GM23338 (cell line): ENCODE data around the gene BATF2. TPM values are rescaled to one million over a fixed set of nuclear protein-coding genes. Genes with fewer than 3 reads are reported as not detected.

Experiments used
- ATAC-seq: fragments of 200-7000 bp; cut with Tn5 transposase; 3 replicates; pipeline ENCODE4 v1.9.1; 2020
- DNase-seq: peaks from one replicate; pipeline ENCODE4 v3.0.0-alpha.2; 2015; ENCODE audit warnings: low spot score
- H2AFZ ChIP-seq: fragments of 200-600 bp; sonication (generic); 2 replicates; pipeline ENCODE4 v1.8.0; 2016; ENCODE audit warnings: antibody characterized with exemption, mild to moderate bottlenecking, moderate library complexity
- H3F3A ChIP-seq: fragments of 200-600 bp; sonication (generic); replicated peaks from 2 replicates; pipeline ENCODE4 v1.8.0; 2017; ENCODE audit warnings: antibody characterized with exemption, mixed run types, low read depth
- H3K27ac ChIP-seq: fragments of 200-600 bp; sonication (generic); 2 replicates; pipeline ENCODE4 v1.6.1; 2016; ENCODE audit warnings: low read depth
- H3K27me3 ChIP-seq: fragments of 200-600 bp; sonication (generic); 2 replicates; pipeline ENCODE4 v1.8.0; 2016; ENCODE audit warnings: mild to moderate bottlenecking, mixed run types, moderate library complexity; ENCODE audit not compliant: insufficient read depth
- H3K36me3 ChIP-seq: fragments of 200-600 bp; sonication (generic); 2 replicates; pipeline ENCODE4 v1.8.0; 2016; ENCODE audit warnings: mild to moderate bottlenecking; ENCODE audit not compliant: insufficient read depth
- H3K4me1 ChIP-seq: fragments of 200-600 bp; sonication (generic); 2 replicates; pipeline ENCODE4 v1.8.0; 2016; ENCODE audit warnings: mild to moderate bottlenecking, moderate library complexity; ENCODE audit not compliant: insufficient read depth
- H3K4me2 ChIP-seq: fragments of 200-600 bp; sonication (generic); 2 replicates; pipeline ENCODE4 v1.7.1; 2017; ENCODE audit warnings: mixed run types
- H3K4me3 ChIP-seq: fragments of 200-600 bp; sonication (generic); 2 replicates; pipeline ENCODE4 v1.6.1; 2016; ENCODE audit warnings: mixed run types
- H3K79me2 ChIP-seq: fragments of 200-600 bp; sonication (generic); replicated peaks from 2 replicates; pipeline ENCODE4 v1.8.0; 2017; ENCODE audit warnings: mild to moderate bottlenecking; ENCODE audit not compliant: insufficient read depth
- H3K9me2 ChIP-seq: fragments of 200-600 bp; sonication (generic); 2 replicates; pipeline ENCODE4 v1.8.0; 2017; ENCODE audit not compliant: insufficient read depth
- H4K20me1 ChIP-seq: fragments of 200-600 bp; sonication (generic); replicated peaks from 2 replicates; pipeline ENCODE4 v1.8.0; 2017; ENCODE audit warnings: mild to moderate bottlenecking; ENCODE audit not compliant: insufficient read depth
- H3K27ac Mint-ChIP-seq: 2 replicates; pipeline ENCODE4 v1.8.0; 2020; ENCODE audit warnings: inconsistent platforms, mild to moderate bottlenecking, moderate library complexity, mixed read lengths
- H3K27me3 Mint-ChIP-seq: 3 replicates; pipeline ENCODE4 v1.8.0; 2022; ENCODE audit warnings: low read depth, mild to moderate bottlenecking, moderate library complexity, mixed read lengths, inconsistent platforms; ENCODE audit not compliant: insufficient read depth, poor library complexity
- H3K36me3 Mint-ChIP-seq: 3 replicates; pipeline ENCODE4 v1.8.0; 2021; ENCODE audit warnings: low read depth, mild to moderate bottlenecking, inconsistent platforms, moderate library complexity, mixed read lengths
- H3K4me1 Mint-ChIP-seq: 3 replicates; pipeline ENCODE4 v1.8.0; 2020; ENCODE audit warnings: mild to moderate bottlenecking, inconsistent platforms, mixed read lengths
- H3K4me3 Mint-ChIP-seq: 3 replicates; pipeline ENCODE4 v1.8.0; 2021; ENCODE audit warnings: moderate library complexity, mild to moderate bottlenecking, inconsistent platforms, mixed read lengths
- H3K9me3 Mint-ChIP-seq: 3 replicates; pipeline ENCODE4 v1.8.0; 2020; ENCODE audit warnings: moderate library complexity, mild to moderate bottlenecking, inconsistent platforms, mixed read lengths
- CREB1 ChIP-seq: fragments of 250-450 bp; sonication (Bioruptor Pico); IDR thresholded peaks from 2 replicates; pipeline ENCODE4 v1.5.0; 2020; ENCODE audit warnings: low read depth, mild to moderate bottlenecking, moderate library complexity
- EZH2 ChIP-seq: fragments of 200-600 bp; sonication (generic); IDR thresholded peaks from one replicate; pipeline ENCODE4 v1.8.0; 2017; ENCODE audit warnings: antibody characterized with exemption, mild to moderate bottlenecking, low read depth; ENCODE audit not compliant: unreplicated experiment
- EZH2phosphoT487 ChIP-seq: fragments of 200-600 bp; sonication (generic); IDR thresholded peaks from one replicate; pipeline ENCODE4 v1.8.1; 2018; ENCODE audit warnings: antibody characterized with exemption; ENCODE audit not compliant: unreplicated experiment
- JUNB ChIP-seq: IDR thresholded peaks from one replicate; pipeline ENCODE4 v1.6.1; 2016; ENCODE audit warnings: antibody characterized with exemption; ENCODE audit not compliant: unreplicated experiment
- NANOG ChIP-seq: IDR thresholded peaks from 2 replicates; pipeline ENCODE4 v1.6.1; 2016; ENCODE audit warnings: antibody characterized with exemption, borderline replicate concordance
- POLR2AphosphoS5 ChIP-seq: IDR thresholded peaks from 2 replicates; pipeline ENCODE4 v1.6.1; 2016; ENCODE audit warnings: antibody characterized with exemption, low read depth
- STAT1 ChIP-seq: IDR thresholded peaks from one replicate; pipeline ENCODE4 v1.6.1; 2016; ENCODE audit warnings: antibody characterized with exemption; ENCODE audit not compliant: unreplicated experiment
- ZNF331 ChIP-seq: fragments of 250-450 bp; sonication (Bioruptor Pico); IDR thresholded peaks from 2 replicates; pipeline ENCODE4 v1.5.0; 2020; ENCODE audit warnings: low read depth, mild to moderate bottlenecking, moderate library complexity
- polyA plus RNA-seq: library from polyadenylated mRNA; unstranded; fragments of >200 nt; fragmentation: Nextera tagmentation; extraction: Ambion mirVana; gene quantifications from 2 replicates; pipeline ENCODE4 v1.2.1, GENCODE V29; 2016
- total RNA-seq: library from RNA; depleted of rRNA; stranded (reverse); fragments of >200 nt; shearing (Covaris generic); gene quantifications from 2 replicates; pipeline ENCODE4 v1.2.3, GENCODE V29; 2014
- TF ChIP-seq, protein P1 (sequence below): IDR thresholded peaks from 2 replicates; pipeline ENCODE4 v1.6.1; 2016; ENCODE audit warnings: antibody characterized with exemption
- TF ChIP-seq, protein P2 (sequence below), 2 experiments: fragments of 200-600 bp in 1 of 2; sonication (generic) in 1 of 2; conservative IDR thresholded peaks; 2 replicates each; pipeline versions ENCODE4 v1.5.1 to v1.6.1; 2016 to 2017; ENCODE audit warnings: antibody characterized with exemption in 2 of 2, low read depth in 2 of 2, mild to moderate bottlenecking in 2 of 2, moderate library complexity in 1 of 2
- TF ChIP-seq, protein P3 (sequence below): fragments of 250-450 bp; sonication (Bioruptor Pico); IDR thresholded peaks from 2 replicates; pipeline ENCODE4 v1.5.0; 2020; ENCODE audit warnings: mild to moderate bottlenecking, moderate library complexity
- TF ChIP-seq, protein P4 (sequence below): IDR thresholded peaks from one replicate; pipeline ENCODE4 v1.6.1; 2018; ENCODE audit warnings: antibody characterized with exemption; ENCODE audit not compliant: unreplicated experiment

The BATF2 gene
- total and polyA plus RNA-seq, 2 experiments from 2014 or later, result 0.53 to 1.6 TPM

DNA sequence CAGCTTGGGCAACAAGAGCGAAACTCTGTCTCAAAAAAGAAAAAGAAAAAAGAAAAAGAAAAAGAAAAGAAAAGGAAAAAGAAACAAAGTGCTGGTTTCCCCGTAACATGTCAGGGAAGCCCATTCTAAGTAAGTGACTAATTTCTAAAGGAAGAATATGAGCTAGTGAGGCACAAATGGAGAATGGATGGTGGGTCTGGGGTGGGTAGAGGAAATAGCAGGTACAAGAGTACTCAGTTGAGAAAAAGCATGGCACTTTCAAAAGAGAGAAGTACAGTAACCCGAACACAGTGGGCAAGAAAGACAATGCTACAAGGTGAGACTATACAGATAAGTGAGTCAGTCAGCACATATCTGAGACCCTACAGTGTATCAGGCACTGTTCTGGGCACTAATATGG lies 29.4 kb downstream of the BATF2 start (continued):
- TF ChIP-seq CREB1 (CRISPR knock-in tag) (no peak), EZH2 (no peak), EZH2phosphoT487 (no peak), NANOG (no peak), ZNF331 (no peak), STAT1 (no peak), JUNB (no peak)
- TF ChIP-seq, protein P1, sequence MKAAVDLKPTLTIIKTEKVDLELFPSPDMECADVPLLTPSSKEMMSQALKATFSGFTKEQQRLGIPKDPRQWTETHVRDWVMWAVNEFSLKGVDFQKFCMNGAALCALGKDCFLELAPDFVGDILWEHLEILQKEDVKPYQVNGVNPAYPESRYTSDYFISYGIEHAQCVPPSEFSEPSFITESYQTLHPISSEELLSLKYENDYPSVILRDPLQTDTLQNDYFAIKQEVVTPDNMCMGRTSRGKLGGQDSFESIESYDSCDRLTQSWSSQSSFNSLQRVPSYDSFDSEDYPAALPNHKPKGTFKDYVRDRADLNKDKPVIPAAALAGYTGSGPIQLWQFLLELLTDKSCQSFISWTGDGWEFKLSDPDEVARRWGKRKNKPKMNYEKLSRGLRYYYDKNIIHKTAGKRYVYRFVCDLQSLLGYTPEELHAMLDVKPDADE, result no peak

DNA sequence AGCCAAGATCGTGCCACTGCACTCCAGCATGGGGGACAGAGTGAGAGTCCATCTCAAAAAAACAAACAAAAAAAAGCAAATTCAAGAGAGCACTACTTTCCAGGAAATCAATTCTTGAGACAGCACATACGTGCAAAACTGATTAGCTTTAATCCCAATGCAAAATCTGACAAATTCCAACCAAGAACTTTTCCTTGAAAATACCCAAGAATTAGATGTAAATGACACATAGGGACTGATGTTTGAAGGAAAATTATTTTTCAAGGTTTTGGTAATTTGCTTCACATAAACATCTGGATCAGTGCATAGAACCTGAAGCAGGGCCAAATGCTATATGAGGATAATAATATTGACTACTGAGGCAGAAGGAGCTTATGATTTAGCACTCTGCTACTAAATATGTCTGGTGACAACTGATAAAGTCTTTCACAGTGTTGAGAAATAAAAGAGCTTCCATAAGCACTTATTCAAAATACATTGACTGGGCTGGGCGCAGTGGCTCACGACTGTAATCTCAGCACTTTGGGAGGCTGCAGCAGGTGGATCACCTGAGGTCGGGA lies 33.6 kb downstream of the BATF2 start:
- no peak overlapping the region for H3K4me3 Mint-ChIP-seq
- no peak overlapping the region for H3K27ac Mint-ChIP-seq
- Histone ChIP-seq H3K79me2 (no peaks in the 10 kb centered on the region), H3K4me2 (no peak overlapping the region), H2AFZ (no peak overlapping the region), H3K36me3 (no peaks in the 10 kb centered on the region), H3K4me3 (no peak overlapping the region), H3F3A (no peaks in the 10 kb centered on the region), H3K27me3 (peaks cover 3% of the 10 kb centered on the region; the same call in 1 of the 2 replicates), H4K20me1 (no peaks in the 10 kb centered on the region), H3K9me2 (no peaks in the 10 kb centered on the region), H3K4me1 (no peaks in the 10 kb centered on the region), H3K27ac (no peak overlapping the region)
- ATAC-seq (no peak), DNase-seq (no peak)
- H3K4me1 Mint-ChIP-seq, result no peaks in the 10 kb centered on the region
- H3K27me3 Mint-ChIP-seq, result peaks cover 5% of the 10 kb centered on the region
- H3K9me3 Mint-ChIP-seq, result no peaks in the 10 kb centered on the region
- H3K36me3 Mint-ChIP-seq, result no peaks in the 10 kb centered on the region
- no peak for TF ChIP-seq NANOG
- TF ChIP-seq, protein P2, sequence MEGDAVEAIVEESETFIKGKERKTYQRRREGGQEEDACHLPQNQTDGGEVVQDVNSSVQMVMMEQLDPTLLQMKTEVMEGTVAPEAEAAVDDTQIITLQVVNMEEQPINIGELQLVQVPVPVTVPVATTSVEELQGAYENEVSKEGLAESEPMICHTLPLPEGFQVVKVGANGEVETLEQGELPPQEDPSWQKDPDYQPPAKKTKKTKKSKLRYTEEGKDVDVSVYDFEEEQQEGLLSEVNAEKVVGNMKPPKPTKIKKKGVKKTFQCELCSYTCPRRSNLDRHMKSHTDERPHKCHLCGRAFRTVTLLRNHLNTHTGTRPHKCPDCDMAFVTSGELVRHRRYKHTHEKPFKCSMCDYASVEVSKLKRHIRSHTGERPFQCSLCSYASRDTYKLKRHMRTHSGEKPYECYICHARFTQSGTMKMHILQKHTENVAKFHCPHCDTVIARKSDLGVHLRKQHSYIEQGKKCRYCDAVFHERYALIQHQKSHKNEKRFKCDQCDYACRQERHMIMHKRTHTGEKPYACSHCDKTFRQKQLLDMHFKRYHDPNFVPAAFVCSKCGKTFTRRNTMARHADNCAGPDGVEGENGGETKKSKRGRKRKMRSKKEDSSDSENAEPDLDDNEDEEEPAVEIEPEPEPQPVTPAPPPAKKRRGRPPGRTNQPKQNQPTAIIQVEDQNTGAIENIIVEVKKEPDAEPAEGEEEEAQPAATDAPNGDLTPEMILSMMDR (conservative IDR thresholded peaks at IDR 0.05; ENCODE audit: low read depth in 2 of 2), result no peak
- TF ChIP-seq EZH2, result no peak
- no peak for TF ChIP-seq EZH2phosphoT487
- no peak for TF ChIP-seq ZNF331
- TF ChIP-seq CREB1 (CRISPR knock-in tag), result no peak
- TF ChIP-seq JUNB, result no peak
- no peak for TF ChIP-seq POLR2AphosphoS5
- TF ChIP-seq, protein P3, sequence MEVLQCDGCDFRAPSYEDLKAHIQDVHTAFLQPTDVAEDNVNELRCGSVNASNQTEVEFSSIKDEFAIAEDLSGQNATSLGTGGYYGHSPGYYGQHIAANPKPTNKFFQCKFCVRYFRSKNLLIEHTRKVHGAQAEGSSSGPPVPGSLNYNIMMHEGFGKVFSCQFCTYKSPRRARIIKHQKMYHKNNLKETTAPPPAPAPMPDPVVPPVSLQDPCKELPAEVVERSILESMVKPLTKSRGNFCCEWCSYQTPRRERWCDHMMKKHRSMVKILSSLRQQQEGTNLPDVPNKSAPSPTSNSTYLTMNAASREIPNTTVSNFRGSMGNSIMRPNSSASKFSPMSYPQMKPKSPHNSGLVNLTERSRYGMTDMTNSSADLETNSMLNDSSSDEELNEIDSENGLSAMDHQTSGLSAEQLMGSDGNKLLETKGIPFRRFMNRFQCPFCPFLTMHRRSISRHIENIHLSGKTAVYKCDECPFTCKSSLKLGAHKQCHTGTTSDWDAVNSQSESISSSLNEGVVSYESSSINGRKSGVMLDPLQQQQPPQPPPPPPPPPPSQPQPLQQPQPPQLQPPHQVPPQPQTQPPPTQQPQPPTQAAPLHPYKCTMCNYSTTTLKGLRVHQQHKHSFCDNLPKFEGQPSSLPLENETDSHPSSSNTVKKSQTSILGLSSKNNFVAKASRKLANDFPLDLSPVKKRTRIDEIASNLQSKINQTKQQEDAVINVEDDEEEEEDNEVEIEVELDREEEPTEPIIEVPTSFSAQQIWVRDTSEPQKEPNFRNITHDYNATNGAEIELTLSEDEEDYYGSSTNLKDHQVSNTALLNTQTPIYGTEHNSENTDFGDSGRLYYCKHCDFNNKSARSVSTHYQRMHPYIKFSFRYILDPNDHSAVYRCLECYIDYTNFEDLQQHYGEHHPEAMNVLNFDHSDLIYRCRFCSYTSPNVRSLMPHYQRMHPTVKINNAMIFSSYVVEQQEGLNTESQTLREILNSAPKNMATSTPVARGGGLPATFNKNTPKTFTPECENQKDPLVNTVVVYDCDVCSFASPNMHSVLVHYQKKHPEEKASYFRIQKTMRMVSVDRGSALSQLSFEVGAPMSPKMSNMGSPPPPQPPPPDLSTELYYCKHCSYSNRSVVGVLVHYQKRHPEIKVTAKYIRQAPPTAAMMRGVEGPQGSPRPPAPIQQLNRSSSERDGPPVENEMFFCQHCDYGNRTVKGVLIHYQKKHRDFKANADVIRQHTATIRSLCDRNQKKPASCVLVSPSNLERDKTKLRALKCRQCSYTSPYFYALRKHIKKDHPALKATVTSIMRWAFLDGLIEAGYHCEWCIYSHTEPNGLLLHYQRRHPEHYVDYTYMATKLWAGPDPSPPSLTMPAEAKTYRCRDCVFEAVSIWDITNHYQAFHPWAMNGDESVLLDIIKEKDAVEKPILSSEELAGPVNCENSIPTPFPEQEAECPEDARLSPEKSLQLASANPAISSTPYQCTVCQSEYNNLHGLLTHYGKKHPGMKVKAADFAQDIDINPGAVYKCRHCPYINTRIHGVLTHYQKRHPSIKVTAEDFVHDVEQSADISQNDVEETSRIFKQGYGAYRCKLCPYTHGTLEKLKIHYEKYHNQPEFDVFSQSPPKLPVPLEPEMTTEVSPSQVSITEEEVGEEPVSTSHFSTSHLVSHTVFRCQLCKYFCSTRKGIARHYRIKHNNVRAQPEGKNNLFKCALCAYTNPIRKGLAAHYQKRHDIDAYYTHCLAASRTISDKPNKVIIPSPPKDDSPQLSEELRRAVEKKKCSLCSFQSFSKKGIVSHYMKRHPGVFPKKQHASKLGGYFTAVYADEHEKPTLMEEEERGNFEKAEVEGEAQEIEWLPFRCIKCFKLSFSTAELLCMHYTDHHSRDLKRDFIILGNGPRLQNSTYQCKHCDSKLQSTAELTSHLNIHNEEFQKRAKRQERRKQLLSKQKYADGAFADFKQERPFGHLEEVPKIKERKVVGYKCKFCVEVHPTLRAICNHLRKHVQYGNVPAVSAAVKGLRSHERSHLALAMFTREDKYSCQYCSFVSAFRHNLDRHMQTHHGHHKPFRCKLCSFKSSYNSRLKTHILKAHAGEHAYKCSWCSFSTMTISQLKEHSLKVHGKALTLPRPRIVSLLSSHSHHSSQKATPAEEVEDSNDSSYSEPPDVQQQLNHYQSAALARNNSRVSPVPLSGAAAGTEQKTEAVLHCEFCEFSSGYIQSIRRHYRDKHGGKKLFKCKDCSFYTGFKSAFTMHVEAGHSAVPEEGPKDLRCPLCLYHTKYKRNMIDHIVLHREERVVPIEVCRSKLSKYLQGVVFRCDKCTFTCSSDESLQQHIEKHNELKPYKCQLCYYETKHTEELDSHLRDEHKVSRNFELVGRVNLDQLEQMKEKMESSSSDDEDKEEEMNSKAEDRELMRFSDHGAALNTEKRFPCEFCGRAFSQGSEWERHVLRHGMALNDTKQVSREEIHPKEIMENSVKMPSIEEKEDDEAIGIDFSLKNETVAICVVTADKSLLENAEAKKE, result no peak
- TF ChIP-seq, protein P4, sequence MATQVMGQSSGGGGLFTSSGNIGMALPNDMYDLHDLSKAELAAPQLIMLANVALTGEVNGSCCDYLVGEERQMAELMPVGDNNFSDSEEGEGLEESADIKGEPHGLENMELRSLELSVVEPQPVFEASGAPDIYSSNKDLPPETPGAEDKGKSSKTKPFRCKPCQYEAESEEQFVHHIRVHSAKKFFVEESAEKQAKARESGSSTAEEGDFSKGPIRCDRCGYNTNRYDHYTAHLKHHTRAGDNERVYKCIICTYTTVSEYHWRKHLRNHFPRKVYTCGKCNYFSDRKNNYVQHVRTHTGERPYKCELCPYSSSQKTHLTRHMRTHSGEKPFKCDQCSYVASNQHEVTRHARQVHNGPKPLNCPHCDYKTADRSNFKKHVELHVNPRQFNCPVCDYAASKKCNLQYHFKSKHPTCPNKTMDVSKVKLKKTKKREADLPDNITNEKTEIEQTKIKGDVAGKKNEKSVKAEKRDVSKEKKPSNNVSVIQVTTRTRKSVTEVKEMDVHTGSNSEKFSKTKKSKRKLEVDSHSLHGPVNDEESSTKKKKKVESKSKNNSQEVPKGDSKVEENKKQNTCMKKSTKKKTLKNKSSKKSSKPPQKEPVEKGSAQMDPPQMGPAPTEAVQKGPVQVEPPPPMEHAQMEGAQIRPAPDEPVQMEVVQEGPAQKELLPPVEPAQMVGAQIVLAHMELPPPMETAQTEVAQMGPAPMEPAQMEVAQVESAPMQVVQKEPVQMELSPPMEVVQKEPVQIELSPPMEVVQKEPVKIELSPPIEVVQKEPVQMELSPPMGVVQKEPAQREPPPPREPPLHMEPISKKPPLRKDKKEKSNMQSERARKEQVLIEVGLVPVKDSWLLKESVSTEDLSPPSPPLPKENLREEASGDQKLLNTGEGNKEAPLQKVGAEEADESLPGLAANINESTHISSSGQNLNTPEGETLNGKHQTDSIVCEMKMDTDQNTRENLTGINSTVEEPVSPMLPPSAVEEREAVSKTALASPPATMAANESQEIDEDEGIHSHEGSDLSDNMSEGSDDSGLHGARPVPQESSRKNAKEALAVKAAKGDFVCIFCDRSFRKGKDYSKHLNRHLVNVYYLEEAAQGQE, result no peak
